Left lobe of liver (tissue), 2 donors: ENCODE measurements around the gene OR10T2. TPM values are rescaled to one million over a fixed set of nuclear protein-coding genes. Genes with fewer than 3 reads are reported as not detected.
"Not testable (repeated sequence)": the region's sequence is repeated elsewhere in the genome, so short reads cannot be mapped to it uniquely, and the experiment has no call there.

ENCODE experiments used
- ATAC-seq: fragments of 200-7000 bp; cut with Tn5 transposase; one replicate; pipeline ENCODE4 v1.9.1; 2020; ENCODE audit warnings: mild to moderate bottlenecking, moderate library complexity
- DNase-seq: peaks from one replicate; pipeline ENCODE4 v3.0.0-alpha.2; 2020; ENCODE audit warnings: low spot score
- total RNA-seq: library from RNA; stranded (reverse); gene quantifications from one replicate; pipeline ENCODE4 v1.2.1, GENCODE V29; 2021
- donor health status: DM: no; HTN: no; CAD: no; lungs with moderate emphysema.
- donor health status: DM: no; HTN: yes; CAD: no.

OR10T2 gene, protein sequence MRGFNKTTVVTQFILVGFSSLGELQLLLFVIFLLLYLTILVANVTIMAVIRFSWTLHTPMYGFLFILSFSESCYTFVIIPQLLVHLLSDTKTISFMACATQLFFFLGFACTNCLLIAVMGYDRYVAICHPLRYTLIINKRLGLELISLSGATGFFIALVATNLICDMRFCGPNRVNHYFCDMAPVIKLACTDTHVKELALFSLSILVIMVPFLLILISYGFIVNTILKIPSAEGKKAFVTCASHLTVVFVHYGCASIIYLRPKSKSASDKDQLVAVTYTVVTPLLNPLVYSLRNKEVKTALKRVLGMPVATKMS
- not detected for total RNA-seq

- ATAC-seq (no peak), DNase-seq (no peak)
Observed at GRCh38 chr1:158398818-158399514, at the start of gene OR10T2. Gene OR10T2 (minus strand): TSS chr1:158399466. CDS start chr1:158399466, 0 bp downstream.

DNA sequence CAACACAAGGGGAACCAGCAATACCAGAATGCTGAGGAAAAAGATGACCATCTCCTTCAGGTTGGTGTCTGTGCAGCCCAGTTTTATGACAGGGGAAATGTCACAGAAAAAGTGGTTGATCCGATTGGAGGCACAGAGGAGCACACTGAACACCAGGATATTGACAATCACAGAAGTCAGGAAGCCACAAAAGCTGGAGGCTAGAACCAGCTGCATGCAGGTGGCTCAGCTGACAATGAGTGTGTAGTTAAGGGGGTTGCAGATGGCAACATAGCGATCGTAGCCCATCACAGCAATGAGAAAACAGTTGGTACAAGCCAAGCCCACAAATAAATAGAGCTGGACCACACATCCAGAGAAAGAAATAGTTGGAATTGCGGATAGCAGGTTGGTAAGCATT, 46.1 kb upstream of the OR10T2 start:
- DNase-seq (no peak), ATAC-seq (no peak)

- DNase-seq (no peak), ATAC-seq (no peak)
Observed at GRCh38 chr1:158434741-158435140, 35.5 kb upstream of the OR10T2 start.

DNA sequence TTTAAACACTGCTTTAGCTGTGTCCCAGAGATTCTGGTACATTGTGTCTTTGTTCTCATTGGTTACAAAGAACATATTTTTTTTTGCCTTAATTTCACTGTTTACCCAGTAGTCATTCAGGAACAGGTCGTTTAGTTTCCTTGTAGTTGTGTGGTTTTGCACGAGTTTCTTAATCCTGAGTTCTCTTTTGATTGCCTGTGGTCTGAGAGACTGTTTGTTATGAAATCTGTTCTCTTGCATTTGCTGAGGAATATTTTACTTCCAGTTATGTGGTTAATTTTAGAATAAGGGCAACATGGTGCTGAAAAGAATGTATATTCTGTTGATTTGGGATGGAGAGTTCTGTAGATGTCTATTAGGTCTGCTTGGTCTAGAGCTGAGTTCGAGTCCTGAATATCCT, 30.9 kb upstream of the OR10T2 start:
- DNase-seq, ATAC-seq: not testable (repeated sequence)

DNA sequence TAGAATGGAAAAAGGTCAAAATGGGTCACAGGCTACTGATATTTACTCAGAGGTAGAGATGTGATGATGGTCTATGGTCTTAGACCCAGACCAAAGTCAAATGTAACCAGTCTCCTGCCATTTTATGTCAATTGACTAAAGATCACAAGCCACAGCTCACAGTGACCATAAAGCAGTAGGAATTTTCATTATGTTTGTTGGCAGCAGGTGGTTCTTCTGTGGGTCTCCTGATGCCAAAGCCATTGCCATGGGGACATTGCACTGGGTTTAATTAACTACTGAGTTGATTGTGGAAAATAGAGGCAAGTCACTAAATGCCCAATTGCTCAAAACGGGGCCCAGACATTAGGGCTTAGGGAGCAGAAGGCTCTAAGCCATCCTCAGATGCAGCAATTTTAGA, 26.9 kb upstream of the OR10T2 start, which contains the start of gene OR10K2:
TSS of gene OR10K2 (minus strand) at position 101 of the 400 bp plus-strand sequence. CDS start 5,371 bp downstream, outside the sequence.
- ATAC-seq: no peak

GRCh38 chr1:158425027-158425426, 25.8 kb upstream of the OR10T2 start:
- DNase-seq (no peak), ATAC-seq (no peak)

More for the DNA sequence above, 26.9 kb upstream of the OR10T2 start, which contains the start of gene OR10K2:
- DNase-seq: no peak

DNA sequence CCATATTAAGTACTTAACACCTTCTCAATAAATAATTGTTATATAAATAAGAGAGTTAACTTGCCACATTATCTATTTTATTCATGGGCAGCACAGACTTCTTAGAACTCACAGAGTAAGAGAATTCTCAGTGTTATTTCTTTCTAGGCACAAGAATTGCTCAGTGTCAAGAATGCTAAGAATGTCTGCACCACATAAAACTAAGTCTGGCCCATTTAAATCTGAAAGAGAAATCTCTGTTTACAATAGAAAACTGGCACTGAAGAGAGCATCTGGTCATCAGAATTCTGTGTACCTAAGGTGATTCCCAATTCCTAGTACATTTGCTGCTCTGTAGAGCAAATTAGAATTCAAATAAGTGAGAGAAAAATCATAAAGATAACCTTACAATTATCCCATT, 22.9 kb upstream of the OR10T2 start:
- ATAC-seq (no peak), DNase-seq (no peak)

- DNase-seq (no peak), ATAC-seq (no peak)
Observed at GRCh38 chr1:158417586-158417985, 18.3 kb upstream of the OR10T2 start.

DNA sequence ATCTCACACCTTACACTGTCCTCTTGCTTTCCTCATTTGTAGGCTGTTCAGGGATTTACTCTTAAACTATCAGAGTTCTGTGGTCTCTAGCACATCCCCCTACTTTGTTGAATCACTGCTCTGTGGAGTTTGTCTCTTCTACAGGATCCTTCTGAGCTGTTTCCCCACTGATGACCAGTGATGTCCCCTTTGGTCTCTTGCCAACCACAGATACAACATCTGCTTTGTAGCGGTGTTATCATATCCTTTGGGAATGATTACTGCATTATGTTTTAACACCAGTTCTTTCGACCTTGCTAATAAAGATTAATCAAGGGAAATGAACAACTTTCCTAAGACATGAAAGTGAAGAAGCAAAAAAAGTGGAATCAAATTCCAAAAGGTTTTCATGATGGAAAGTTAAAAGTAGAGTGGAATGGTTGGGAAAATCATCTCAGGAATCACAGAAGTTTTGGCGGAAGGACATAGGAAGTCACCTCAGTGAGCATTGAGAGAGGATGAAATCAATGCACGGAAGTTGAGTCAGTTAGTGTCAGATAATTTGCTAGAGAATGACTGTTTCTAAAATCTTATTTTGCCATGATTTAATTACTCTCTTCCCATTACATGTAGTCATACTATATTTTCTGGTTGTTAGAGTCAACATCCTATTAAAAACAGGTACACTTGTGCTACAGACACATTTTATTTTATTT, 15.5 kb upstream of the OR10T2 start:
- ATAC-seq: no peak
- DNase-seq: no peak

GRCh38 chr1:158407092-158407491, 7.8 kb upstream of the OR10T2 start:
- no peak for ATAC-seq
- DNase-seq: no peak

DNA sequence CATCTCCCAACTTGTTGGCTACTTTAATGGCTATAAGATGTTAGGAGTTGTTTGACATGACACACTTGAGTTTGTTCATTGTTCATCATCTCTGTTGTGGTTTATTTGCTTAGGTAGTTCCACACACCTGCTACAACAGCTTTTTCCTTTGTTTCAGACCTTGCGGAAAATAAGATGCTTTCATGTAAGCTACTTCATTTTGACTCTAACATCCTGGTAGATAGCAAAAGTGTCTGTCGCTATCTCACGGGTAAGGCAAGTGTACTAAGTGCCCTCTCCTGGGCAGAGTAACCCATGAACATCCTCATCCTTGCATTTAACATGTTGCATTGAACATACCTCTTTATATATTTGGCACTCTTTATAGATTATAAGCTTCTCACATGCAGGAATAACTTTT, 1.6 kb upstream of the OR10T2 start:
- DNase-seq (no peak), ATAC-seq (no peak)

GRCh38 chr1:158396646-158397045, 2.6 kb downstream of the OR10T2 start:
- DNase-seq (no peak), ATAC-seq (no peak)

GRCh38 chr1:158393476-158393875, 5.8 kb downstream of the OR10T2 start:
- DNase-seq (no peak), ATAC-seq (no peak)

DNA sequence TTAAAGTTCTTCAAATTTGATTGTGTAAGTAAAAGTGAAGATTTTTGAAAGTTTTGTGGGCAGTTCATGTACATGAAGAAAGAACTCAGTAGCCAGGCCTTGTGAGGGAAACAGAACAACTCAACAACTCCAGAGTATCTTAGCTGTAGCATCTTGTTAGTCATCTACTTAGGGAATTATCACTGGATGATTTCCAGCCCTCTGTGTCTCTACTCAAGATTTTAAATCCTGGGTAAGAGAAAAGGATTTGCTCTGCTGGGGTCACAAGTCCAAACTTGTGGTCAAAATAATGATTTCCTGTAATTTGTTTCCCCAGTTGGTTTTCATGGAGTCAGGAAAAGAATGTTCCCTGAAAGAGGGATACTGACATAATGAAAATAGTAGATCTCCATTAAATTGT, 8.2 kb downstream of the OR10T2 start:
- ATAC-seq: no peak
- DNase-seq: no peak

GRCh38 chr1:158390331-158390730, 8.9 kb downstream of the OR10T2 start:
- ATAC-seq (no peak), DNase-seq (no peak)

DNA sequence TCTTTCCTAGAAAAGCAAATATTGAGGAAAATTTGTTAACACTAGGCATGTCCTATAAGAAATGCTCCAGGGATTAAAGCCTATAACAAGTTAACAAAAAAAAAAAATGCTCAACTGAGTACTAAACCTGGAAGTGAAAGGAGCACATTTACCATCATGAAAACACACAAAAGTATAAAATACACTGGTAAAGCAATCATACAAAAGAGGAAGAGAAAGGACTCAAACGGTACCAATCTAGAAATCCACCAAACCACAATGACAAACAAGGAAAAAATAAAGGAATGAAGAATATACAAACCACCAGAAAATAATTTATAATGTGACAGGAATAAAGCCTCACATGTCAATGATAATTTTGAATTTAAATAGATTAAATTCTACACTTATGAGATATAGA, 24.4 kb downstream of the OR10T2 start:
- ATAC-seq: no peak
- no peak for DNase-seq

DNA sequence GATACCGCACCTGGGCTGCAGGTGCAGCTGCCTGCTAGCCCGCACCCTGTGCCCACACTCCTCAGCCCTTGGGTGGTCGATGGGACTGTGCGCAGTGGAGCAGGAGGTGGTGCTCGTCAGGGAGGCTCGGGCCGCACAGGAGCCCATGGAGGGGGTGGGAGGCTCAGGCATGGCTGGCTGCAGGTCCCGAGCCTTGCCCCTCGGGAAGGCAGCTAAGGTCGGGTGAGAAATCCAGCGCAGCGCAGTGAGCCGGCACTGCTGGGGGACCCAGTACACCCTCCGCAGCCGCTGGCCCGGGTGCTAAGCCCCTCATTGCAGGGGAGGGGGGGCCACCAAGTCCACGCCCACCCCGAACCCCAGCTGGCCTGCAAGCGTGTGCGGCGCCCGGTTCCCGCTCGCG, 25.2 kb downstream of the OR10T2 start:
- DNase-seq: not testable (repeated sequence)

GRCh38 chr1:158371188-158371953, 27.9 kb downstream of the OR10T2 start:
- no peak for DNase-seq
- no peak for ATAC-seq

More for the DNA sequence above, 25.2 kb downstream of the OR10T2 start:
- not testable (repeated sequence) for ATAC-seq

DNA sequence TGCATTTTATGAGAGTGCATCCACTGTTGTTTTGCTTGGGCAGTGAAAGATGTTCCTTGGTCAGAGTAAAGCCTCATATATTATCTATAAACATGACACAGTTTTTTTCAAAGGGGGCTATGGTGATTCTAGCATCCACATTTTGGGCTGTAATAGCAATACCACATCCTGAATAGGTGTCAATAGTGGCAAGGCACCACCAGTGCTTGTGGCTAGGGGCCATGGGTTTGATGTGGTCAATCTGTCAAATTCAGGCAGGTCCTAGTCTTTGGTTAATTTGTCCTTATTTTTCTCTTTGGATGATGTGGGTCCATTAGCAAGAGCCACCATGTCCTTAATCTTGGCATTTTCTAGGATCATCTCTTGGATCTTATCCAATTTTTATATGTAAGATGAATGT, 32.5 kb downstream of the OR10T2 start:
- DNase-seq (no peak), ATAC-seq (no peak)

DNA sequence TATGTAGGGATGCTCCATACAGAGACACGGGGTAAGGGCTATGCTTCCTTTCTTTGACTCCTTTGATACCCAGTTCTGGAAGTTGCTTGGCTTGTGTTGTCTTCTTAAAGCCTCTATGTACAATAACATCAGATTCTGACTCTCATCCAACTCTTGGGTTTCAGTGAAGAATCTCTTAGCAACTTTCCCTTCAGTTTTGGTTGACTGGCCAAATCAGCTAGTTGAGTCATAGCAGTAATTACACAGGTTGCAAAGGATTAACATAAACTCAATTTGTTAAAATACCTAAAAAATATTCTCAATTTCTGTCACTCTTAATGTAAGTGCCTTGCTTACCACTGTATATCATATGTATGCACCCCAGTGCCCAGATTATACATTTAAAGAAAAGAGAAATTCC, 36.3 kb downstream of the OR10T2 start:
- ATAC-seq (no peak), DNase-seq (no peak)

- ATAC-seq: no peak
- DNase-seq: no peak
Observed at GRCh38 chr1:158362482-158362881, 36.8 kb downstream of the OR10T2 start.
